H1 (cell line): ENCODE measurements around the gene TUBGCP2. TPM values are rescaled to one million over a fixed set of nuclear protein-coding genes. Genes with fewer than 3 reads are reported as not detected.

Experiments
- CTCF ChIA-PET: fragments of 300-600 bp; sonication (Branson Sonifier 250); formaldehyde crosslinking; loops from one replicate; lab custom pipeline; 2021; ENCODE audit not compliant: partially characterized antibody; lab: Charles Lee
- POLR2A ChIA-PET: fragments of 300-600 bp; sonication (Branson Sonifier 250); formaldehyde crosslinking; loops from one replicate; lab custom pipeline; 2021; ENCODE audit warnings: inconsistent platforms; ENCODE audit not compliant: partially characterized antibody; lab: Charles Lee
- DNase-seq, 2 experiments: peaks; one replicate each; pipeline versions ENCODE4 v3.0.0 to v3.0.0-alpha.2; 2010 to 2022; ENCODE audit warnings: low spot score in 2 of 2, low read depth in 1 of 2, mixed read lengths in 1 of 2
- FAIRE-seq: peaks from 2 replicates; lab custom pipeline; 2011; peaks lifted over from hg19 to GRCh38; lab: Jason Lieb, UNC
- H2AFZ ChIP-seq: 2 replicates; pipeline ENCODE4 v1.8.1; 2012; ENCODE audit warnings: low read length, inconsistent platforms
- H2AK5ac ChIP-seq: 2 replicates; pipeline ENCODE4 v1.6.1; 2013; ENCODE audit warnings: low read depth, low read length
- H2BK120ac ChIP-seq: replicated peaks from 2 replicates; pipeline ENCODE3; 2013; ENCODE audit warnings: low read depth, low read length, inconsistent platforms
- H2BK12ac ChIP-seq: 2 replicates; pipeline ENCODE4 v1.6.1; 2013; ENCODE audit warnings: low read depth, low read length
- H2BK15ac ChIP-seq: 2 replicates; pipeline ENCODE4 v1.6.1; 2013; ENCODE audit warnings: low read length
- H2BK20ac ChIP-seq: 2 replicates; pipeline ENCODE4 v1.6.1; 2013; ENCODE audit warnings: low read length
- H2BK5ac ChIP-seq: 2 replicates; pipeline ENCODE4 v1.6.1; 2013; ENCODE audit warnings: low read depth, low read length
- H3K14ac ChIP-seq: 2 replicates; pipeline ENCODE4 v1.6.1; 2013; ENCODE audit warnings: inconsistent platforms; ENCODE audit not compliant: insufficient read length
- H3K18ac ChIP-seq: 2 replicates; pipeline ENCODE4 v1.6.1; 2013; ENCODE audit warnings: low read length; ENCODE audit errors: extremely low read depth
- H3K23ac ChIP-seq: 2 replicates; pipeline ENCODE4 v1.6.1; 2013; ENCODE audit warnings: inconsistent platforms; ENCODE audit not compliant: insufficient read length
- H3K23me2 ChIP-seq: 2 replicates; pipeline ENCODE4 v1.6.1; 2013; ENCODE audit warnings: low read depth, low read length
- H3K27ac ChIP-seq: 2 replicates; pipeline ENCODE4 v1.6.1; 2011; ENCODE audit warnings: low read depth, low read length, inconsistent platforms
- H3K27me3 ChIP-seq, 4 experiments: replicated peaks in 1 of 4; 1 replicate in 1 of 4; 2 replicates in 3 of 4; pipeline versions ENCODE4 v1.6.1 to v1.8.1; 2011 to 2013; ENCODE audit warnings: low read length in 3 of 4, mild to moderate bottlenecking in 3 of 4, inconsistent platforms in 2 of 4, mixed read lengths in 2 of 4, moderate library complexity in 1 of 4; ENCODE audit not compliant: control insufficient read depth in 3 of 4, insufficient read depth in 3 of 4; ENCODE audit errors: extremely low read depth in 1 of 4
- H3K36me3 ChIP-seq, 4 experiments: 2 replicates each; pipeline versions ENCODE4 v1.6.1 to v1.8.1; 2011 to 2013; ENCODE audit warnings: mild to moderate bottlenecking in 4 of 4, low read length in 3 of 4, moderate library complexity in 2 of 4, control low read depth in 1 of 4, inconsistent platforms in 1 of 4; ENCODE audit not compliant: insufficient read depth in 4 of 4, control insufficient read depth in 2 of 4
- H3K4ac ChIP-seq: replicated peaks from 2 replicates; pipeline ENCODE3; 2013; ENCODE audit warnings: low read length, low read depth, mixed read lengths, inconsistent platforms; ENCODE audit not compliant: insufficient read length
- H3K4me1 ChIP-seq, 4 experiments: replicated peaks in 1 of 4; 1 replicate in 1 of 4; 2 replicates in 3 of 4; pipeline versions ENCODE4 v1.6.1 to v1.8.1; 2011 to 2013; ENCODE audit warnings: low read length in 3 of 4, inconsistent platforms in 2 of 4, mixed read lengths in 1 of 4; ENCODE audit not compliant: insufficient read depth in 4 of 4, control insufficient read depth in 3 of 4
- H3K4me2 ChIP-seq, 2 experiments: 2 replicates each; pipeline versions ENCODE4 v1.6.1 to v1.8.1; 2011 to 2013; ENCODE audit warnings: low read depth in 2 of 2, low read length in 2 of 2, control low read depth in 1 of 2, inconsistent platforms in 1 of 2, mild to moderate bottlenecking in 1 of 2; ENCODE audit not compliant: insufficient read depth in 1 of 2
- H3K4me3 ChIP-seq, 4 experiments: fragments of 200-600, 300-600 bp in 1 of 4; sonication (generic), shearing (Covaris generic), sonication (Bioruptor Twin) in 1 of 4; 2 replicates each; pipeline versions ENCODE4 v1.5.1 to v1.8.1; 2011 to 2016; ENCODE audit warnings: low read length in 4 of 4, low read depth in 3 of 4, control low read depth in 2 of 4, inconsistent platforms in 2 of 4, mild to moderate bottlenecking in 2 of 4, mixed read lengths in 1 of 4, moderate library complexity in 1 of 4; ENCODE audit not compliant: insufficient read depth in 2 of 4; ENCODE audit errors: extremely low read depth in 1 of 4
- H3K56ac ChIP-seq: replicated peaks from 2 replicates; pipeline ENCODE3; 2013; ENCODE audit warnings: low read depth, mild to moderate bottlenecking, mixed read lengths, low read length, inconsistent platforms; ENCODE audit not compliant: insufficient read length
- H3K79me1 ChIP-seq: 2 replicates; pipeline ENCODE4 v1.6.1; 2013; ENCODE audit warnings: low read depth, low read length, control low read depth
- H3K79me2 ChIP-seq, 2 experiments: 2 replicates each; pipeline versions ENCODE4 v1.6.1 to v1.8.1; 2012 to 2013; ENCODE audit warnings: low read length in 2 of 2, mild to moderate bottlenecking in 2 of 2, inconsistent platforms in 1 of 2; ENCODE audit not compliant: insufficient read depth in 2 of 2, control insufficient read depth in 1 of 2
- H3K9ac ChIP-seq, 4 experiments: replicated peaks in 1 of 4; 1 replicate in 1 of 4; 2 replicates in 3 of 4; pipeline versions ENCODE4 v1.6.1 to v1.8.1; 2011 to 2013; ENCODE audit warnings: low read depth in 3 of 4, low read length in 3 of 4, control low read depth in 2 of 4, mild to moderate bottlenecking in 2 of 4, moderate library complexity in 2 of 4, inconsistent platforms in 1 of 4; ENCODE audit errors: extremely low read depth in 1 of 4
- H3K9me3 ChIP-seq, 2 experiments: 2 replicates each; pipeline versions ENCODE4 v1.6.1 to v1.8.1; 2012 to 2013; ENCODE audit warnings: mild to moderate bottlenecking in 2 of 2, moderate library complexity in 2 of 2, control low read depth in 1 of 2, inconsistent platforms in 1 of 2, low read depth in 1 of 2, low read length in 1 of 2, mixed read lengths in 1 of 2; ENCODE audit not compliant: insufficient read depth in 2 of 2
- H4K20me1 ChIP-seq, 2 experiments: replicated peaks in 1 of 2; 2 replicates each; pipeline versions ENCODE3 to v1.8.1; 2011 to 2013; ENCODE audit warnings: inconsistent platforms in 2 of 2, low read length in 2 of 2, mild to moderate bottlenecking in 1 of 2; ENCODE audit not compliant: insufficient read depth in 2 of 2, control insufficient read depth in 1 of 2
- H4K5ac ChIP-seq: 2 replicates; pipeline ENCODE4 v1.6.1; 2013; ENCODE audit warnings: low read length, low read depth, mixed read lengths, inconsistent platforms; ENCODE audit not compliant: insufficient read length
- H4K8ac ChIP-seq: 2 replicates; pipeline ENCODE4 v1.8.0; 2013; ENCODE audit warnings: mild to moderate bottlenecking, moderate library complexity, low read length, inconsistent platforms; ENCODE audit not compliant: insufficient read depth; ENCODE audit errors: extremely low read depth
- H4K91ac ChIP-seq: replicated peaks from 2 replicates; pipeline ENCODE3; 2013; ENCODE audit warnings: low read length, mixed read lengths, inconsistent platforms; ENCODE audit not compliant: insufficient read length
- MAFK ChIP-seq: IDR thresholded peaks from 2 replicates; pipeline ENCODE4 v1.6.1; 2012; ENCODE audit warnings: low read depth, mild to moderate bottlenecking, improper control_type of control experiment, low read length
- SIRT6 ChIP-seq: IDR thresholded peaks from one replicate; pipeline ENCODE4 v1.7.1; 2012; ENCODE audit warnings: low read length, inconsistent platforms
- TEAD4 ChIP-seq: IDR thresholded peaks from 2 replicates; pipeline ENCODE4 v1.6.1; 2012; ENCODE audit warnings: low read depth, low read length, inconsistent platforms, mixed read lengths
- whole genome bisulfite sequencing, 2 experiments: shearing (Covaris generic) in 1 of 2; methylation state at CpG; one replicate each; pipeline versions ENCODE4 v1.1.6 to v1.1.7; 2013 to 2015; ENCODE audit warnings: low lambda C conversion rate in 2 of 2, mixed read lengths in 2 of 2, inconsistent platforms in 1 of 2, low coverage in 1 of 2, missing lambda C conversion rate in 1 of 2; ENCODE audit not compliant: insufficient replicate concordance in 2 of 2, insufficient coverage in 1 of 2, insufficient read length in 1 of 2; ENCODE audit errors: extremely low coverage in 1 of 2, missing lambda C conversion rate in 1 of 2; 5-methylcytosine and 5-hydroxymethylcytosine counted together
- polyA plus RNA-seq, 7 experiments: library from polyadenylated mRNA; depleted of rRNA in 3 of 7; stranded (reverse) in 5 of 7; unstranded in 2 of 7; fragments of >200 nt in 5 of 7; fragments of 200-250 nt in 2 of 7; gene quantifications; 1 replicate in 5 of 7; 2 replicates in 1 of 7; 4 replicates in 1 of 7; pipeline versions ENCODE4 v1.2.1 to v1.2.3, GENCODE V29; 2011 to 2013; ENCODE audit warnings: missing spikeins in 2 of 7, mixed read lengths in 2 of 7
- total RNA-seq: library from RNA; stranded (reverse); fragmentation: NEBNext Ultra II Directional; extraction: Animal tissue kit (Norgen Biotek cat#: 25700); gene quantifications from 2 replicates; pipeline ENCODE4 v1.2.1, GENCODE V29; 2021
- TF ChIP-seq, protein P1 (sequence below): IDR thresholded peaks from 2 replicates; pipeline ENCODE4 v1.6.1; 2012; ENCODE audit warnings: inconsistent platforms
- TF ChIP-seq, protein P2 (sequence below): IDR thresholded peaks from 2 replicates; pipeline ENCODE4 v1.6.1; 2012; ENCODE audit warnings: low read length, inconsistent platforms

The TUBGCP2 gene
- total and polyA plus RNA-seq, 2 of the 8 experiments (the other 6 are each of a cell fraction or from before 2014, with no cell fraction given) = 34.9 to 51.9 TPM

DNA sequence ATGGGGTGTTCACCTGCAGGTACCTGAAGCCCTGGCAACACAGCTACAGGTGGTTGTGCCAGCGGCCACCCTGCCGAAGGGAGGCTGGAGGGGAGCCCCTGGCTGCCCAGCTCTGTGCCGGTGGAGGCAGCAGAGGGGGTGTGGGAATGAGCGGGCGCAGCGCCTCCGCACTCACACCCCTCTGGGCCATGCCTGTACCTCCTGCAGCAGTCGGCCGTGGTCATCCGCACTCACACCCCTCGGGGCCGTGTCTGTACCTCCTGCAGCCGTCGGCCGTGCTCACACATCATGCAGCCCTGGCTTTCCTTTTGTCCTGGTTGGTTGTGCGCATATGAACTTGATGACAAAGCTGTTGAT lies 1.7 kb upstream of the TUBGCP2 start:
- DNase-seq (no peak), FAIRE-seq (no peak)
- peaks cover 5 to 12% of the 10 kb centered on the region in 2 experiments for H4K20me1 ChIP-seq
- no peak overlapping the region for H2BK5ac ChIP-seq
- no peak overlapping the region for H3K18ac ChIP-seq
- H2BK120ac ChIP-seq = no peak overlapping the region
- no peak overlapping the region for H2AFZ ChIP-seq
- no peak overlapping the region for H4K8ac ChIP-seq
- H3K14ac ChIP-seq = no peak overlapping the region
- CTCF ChIA-PET = interaction anchor here (0.7 to 1.1 kb wide), 4 partner anchors 8 to 41 kb away, joined by 3 to 5 read pairs (median 4); no protein-coding TSS in a partner anchor
- no peak overlapping the region for H4K91ac ChIP-seq
- no peak overlapping the region for H3K27ac ChIP-seq
- no peak overlapping the region for H3K56ac ChIP-seq
- no peak overlapping the region for H2AK5ac ChIP-seq
- H3K4me3 ChIP-seq = no peak overlapping the region
- peaks cover 0 to 6% (median 4%) of the 10 kb centered on the region in 4 experiments; a peak in 4 of 7 replicates for H3K4me1 ChIP-seq
- WGBS, 2 experiments = 96% methylated on average over 16 of the region's 16 CpGs; no CpG with 5 or more reads in 1 of the 2 experiments
- H3K79me2 ChIP-seq = peaks cover 3 to 27% of the 10 kb centered on the region in 2 experiments; a peak in 3 of 4 replicates
- H2BK15ac ChIP-seq = no peak overlapping the region
- no peak overlapping the region for H3K4me2 ChIP-seq
- no peak overlapping the region for H4K5ac ChIP-seq
- no peak overlapping the region for H3K4ac ChIP-seq
- peaks cover 9% of the 10 kb centered on the region; the same call in 1 of the 2 replicates for H3K23me2 ChIP-seq
- H3K79me1 ChIP-seq = peaks cover 20% of the 10 kb centered on the region
- peaks cover 4 to 22% (median 6%) of the 10 kb centered on the region in 4 experiments; a peak in 7 of 8 replicates for H3K36me3 ChIP-seq
- H3K27me3 ChIP-seq = no peaks in the 10 kb centered on the region
- no peak overlapping the region for H2BK20ac ChIP-seq
- H3K9me3 ChIP-seq = no peaks in the 10 kb centered on the region
- H3K23ac ChIP-seq = no peak overlapping the region
- POLR2A ChIA-PET = interaction anchor here (0.6 to 1.6 kb wide), 3 partner anchors 12 to 36 kb away, joined by 3 to 7 read pairs (median 6); no protein-coding TSS in a partner anchor
- TF ChIP-seq SIRT6 (no peak), MAFK (no peak), TEAD4 (no peak)
- TF ChIP-seq, protein P1, sequence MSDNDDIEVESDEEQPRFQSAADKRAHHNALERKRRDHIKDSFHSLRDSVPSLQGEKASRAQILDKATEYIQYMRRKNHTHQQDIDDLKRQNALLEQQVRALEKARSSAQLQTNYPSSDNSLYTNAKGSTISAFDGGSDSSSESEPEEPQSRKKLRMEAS = no peak
- TF ChIP-seq, protein P2, sequence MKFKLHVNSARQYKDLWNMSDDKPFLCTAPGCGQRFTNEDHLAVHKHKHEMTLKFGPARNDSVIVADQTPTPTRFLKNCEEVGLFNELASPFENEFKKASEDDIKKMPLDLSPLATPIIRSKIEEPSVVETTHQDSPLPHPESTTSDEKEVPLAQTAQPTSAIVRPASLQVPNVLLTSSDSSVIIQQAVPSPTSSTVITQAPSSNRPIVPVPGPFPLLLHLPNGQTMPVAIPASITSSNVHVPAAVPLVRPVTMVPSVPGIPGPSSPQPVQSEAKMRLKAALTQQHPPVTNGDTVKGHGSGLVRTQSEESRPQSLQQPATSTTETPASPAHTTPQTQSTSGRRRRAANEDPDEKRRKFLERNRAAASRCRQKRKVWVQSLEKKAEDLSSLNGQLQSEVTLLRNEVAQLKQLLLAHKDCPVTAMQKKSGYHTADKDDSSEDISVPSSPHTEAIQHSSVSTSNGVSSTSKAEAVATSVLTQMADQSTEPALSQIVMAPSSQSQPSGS = no peak
- H2BK12ac ChIP-seq = no peak overlapping the region
- no peak overlapping the region for H3K9ac ChIP-seq
